ENCODE data around the gene MPHOSPH6.

DNA sequence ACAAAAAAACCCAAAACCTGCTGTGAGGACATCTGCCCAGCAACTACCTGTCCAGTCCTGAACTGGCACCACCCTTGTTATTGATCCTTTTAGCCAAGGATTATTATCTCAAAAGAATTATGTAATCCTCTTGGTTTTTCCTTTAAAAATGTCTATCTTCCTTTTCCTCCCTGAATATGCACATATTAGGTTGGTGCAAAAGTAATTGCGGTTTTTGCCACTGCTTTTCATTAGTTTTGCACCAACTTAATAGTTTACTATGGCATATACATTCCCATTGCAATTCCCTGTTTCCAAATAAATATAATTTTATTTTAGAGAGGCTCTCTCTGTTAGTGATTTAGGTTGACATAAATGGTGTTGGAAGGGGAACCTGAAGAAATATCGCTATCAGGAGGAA lies 51.3 kb downstream of the MPHOSPH6 start:
- TF ChIP-seq, protein P1, sequence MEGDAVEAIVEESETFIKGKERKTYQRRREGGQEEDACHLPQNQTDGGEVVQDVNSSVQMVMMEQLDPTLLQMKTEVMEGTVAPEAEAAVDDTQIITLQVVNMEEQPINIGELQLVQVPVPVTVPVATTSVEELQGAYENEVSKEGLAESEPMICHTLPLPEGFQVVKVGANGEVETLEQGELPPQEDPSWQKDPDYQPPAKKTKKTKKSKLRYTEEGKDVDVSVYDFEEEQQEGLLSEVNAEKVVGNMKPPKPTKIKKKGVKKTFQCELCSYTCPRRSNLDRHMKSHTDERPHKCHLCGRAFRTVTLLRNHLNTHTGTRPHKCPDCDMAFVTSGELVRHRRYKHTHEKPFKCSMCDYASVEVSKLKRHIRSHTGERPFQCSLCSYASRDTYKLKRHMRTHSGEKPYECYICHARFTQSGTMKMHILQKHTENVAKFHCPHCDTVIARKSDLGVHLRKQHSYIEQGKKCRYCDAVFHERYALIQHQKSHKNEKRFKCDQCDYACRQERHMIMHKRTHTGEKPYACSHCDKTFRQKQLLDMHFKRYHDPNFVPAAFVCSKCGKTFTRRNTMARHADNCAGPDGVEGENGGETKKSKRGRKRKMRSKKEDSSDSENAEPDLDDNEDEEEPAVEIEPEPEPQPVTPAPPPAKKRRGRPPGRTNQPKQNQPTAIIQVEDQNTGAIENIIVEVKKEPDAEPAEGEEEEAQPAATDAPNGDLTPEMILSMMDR (IDR thresholded peaks at IDR 0.05; ENCODE audit: poor library complexity, severe bottlenecking) = no peak
- TF ChIP-seq POLR2AphosphoS5 (IDR thresholded peaks at IDR 0.05) = no peak
- TF ChIP-seq MXI1 (conservative IDR thresholded peaks at IDR 0.05; ENCODE audit: poor library complexity, severe bottlenecking) = no peak
- TF ChIP-seq EZH2 (IDR thresholded peaks at IDR 0.05; ENCODE audit: borderline replicate concordance, insufficient read depth, low read length, poor library complexity, severe bottlenecking) = no peak
- no peak for TF ChIP-seq EP300 (conservative IDR thresholded peaks at IDR 0.05; ENCODE audit: poor library complexity, severe bottlenecking)
- TF ChIP-seq SMC3 (conservative IDR thresholded peaks at IDR 0.05; ENCODE audit: poor library complexity) = no peak
- TF ChIP-seq, protein P2, sequence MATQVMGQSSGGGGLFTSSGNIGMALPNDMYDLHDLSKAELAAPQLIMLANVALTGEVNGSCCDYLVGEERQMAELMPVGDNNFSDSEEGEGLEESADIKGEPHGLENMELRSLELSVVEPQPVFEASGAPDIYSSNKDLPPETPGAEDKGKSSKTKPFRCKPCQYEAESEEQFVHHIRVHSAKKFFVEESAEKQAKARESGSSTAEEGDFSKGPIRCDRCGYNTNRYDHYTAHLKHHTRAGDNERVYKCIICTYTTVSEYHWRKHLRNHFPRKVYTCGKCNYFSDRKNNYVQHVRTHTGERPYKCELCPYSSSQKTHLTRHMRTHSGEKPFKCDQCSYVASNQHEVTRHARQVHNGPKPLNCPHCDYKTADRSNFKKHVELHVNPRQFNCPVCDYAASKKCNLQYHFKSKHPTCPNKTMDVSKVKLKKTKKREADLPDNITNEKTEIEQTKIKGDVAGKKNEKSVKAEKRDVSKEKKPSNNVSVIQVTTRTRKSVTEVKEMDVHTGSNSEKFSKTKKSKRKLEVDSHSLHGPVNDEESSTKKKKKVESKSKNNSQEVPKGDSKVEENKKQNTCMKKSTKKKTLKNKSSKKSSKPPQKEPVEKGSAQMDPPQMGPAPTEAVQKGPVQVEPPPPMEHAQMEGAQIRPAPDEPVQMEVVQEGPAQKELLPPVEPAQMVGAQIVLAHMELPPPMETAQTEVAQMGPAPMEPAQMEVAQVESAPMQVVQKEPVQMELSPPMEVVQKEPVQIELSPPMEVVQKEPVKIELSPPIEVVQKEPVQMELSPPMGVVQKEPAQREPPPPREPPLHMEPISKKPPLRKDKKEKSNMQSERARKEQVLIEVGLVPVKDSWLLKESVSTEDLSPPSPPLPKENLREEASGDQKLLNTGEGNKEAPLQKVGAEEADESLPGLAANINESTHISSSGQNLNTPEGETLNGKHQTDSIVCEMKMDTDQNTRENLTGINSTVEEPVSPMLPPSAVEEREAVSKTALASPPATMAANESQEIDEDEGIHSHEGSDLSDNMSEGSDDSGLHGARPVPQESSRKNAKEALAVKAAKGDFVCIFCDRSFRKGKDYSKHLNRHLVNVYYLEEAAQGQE (IDR thresholded peaks at IDR 0.05; ENCODE audit: borderline replicate concordance) = no peak
- no peak for TF ChIP-seq RAD21 (conservative IDR thresholded peaks at IDR 0.05)

Data from neural cell (in vitro differentiated cells).